Loucy (cell line): ENCODE results near the gene YIF1B.

ENCODE experiments used
- H2AFZ ChIP-seq: fragments of 200-600 bp; sonication (generic); 2 replicates; pipeline ENCODE4 v1.6.0; 2016; ENCODE audit warnings: antibody characterized with exemption, mild to moderate bottlenecking, low read length, moderate library complexity
- H3F3A ChIP-seq: fragments of 200-600 bp; 2 replicates; pipeline ENCODE4 v1.6.0; 2016; ENCODE audit warnings: antibody characterized with exemption, low read depth, mild to moderate bottlenecking
- H3K27me3 ChIP-seq: fragments of 200-600 bp; sonication (generic); 2 replicates; pipeline ENCODE4 v1.6.1; 2014; ENCODE audit warnings: low read length, mild to moderate bottlenecking; ENCODE audit not compliant: insufficient read depth, poor library complexity, severe bottlenecking
- H3K36me3 ChIP-seq: fragments of 200-600 bp; sonication (generic); 2 replicates; pipeline ENCODE4 v1.6.1; 2016; ENCODE audit warnings: low read length; ENCODE audit not compliant: insufficient read depth
- H3K4me1 ChIP-seq: fragments of 200-600 bp; sonication (generic); 2 replicates; pipeline ENCODE4 v1.5.1; 2014; ENCODE audit warnings: low read length, mild to moderate bottlenecking; ENCODE audit not compliant: insufficient read depth, poor library complexity, severe bottlenecking
- H3K4me2 ChIP-seq: fragments of 200-600 bp; sonication (generic); 2 replicates; pipeline ENCODE4 v1.6.0; 2014; ENCODE audit warnings: antibody characterized with exemption, low read length, low read depth, mild to moderate bottlenecking; ENCODE audit not compliant: poor library complexity, severe bottlenecking
- H3K4me3 ChIP-seq: fragments of 200-600 bp; sonication (generic); 2 replicates; pipeline ENCODE4 v1.5.1; 2014; ENCODE audit warnings: low read length, mild to moderate bottlenecking, mixed read lengths; ENCODE audit not compliant: poor library complexity, severe bottlenecking
- H3K79me2 ChIP-seq: fragments of 200-600 bp; sonication (generic); 2 replicates; pipeline ENCODE4 v1.6.1; 2014; ENCODE audit warnings: low read length; ENCODE audit not compliant: insufficient read depth
- H3K9ac ChIP-seq: fragments of 200-600 bp; sonication (generic); 2 replicates; pipeline ENCODE4 v1.6.0; 2014; ENCODE audit warnings: mild to moderate bottlenecking, low read depth, low read length, moderate library complexity; ENCODE audit not compliant: poor library complexity, severe bottlenecking
- H3K9me2 ChIP-seq: fragments of 200-600 bp; sonication (generic); replicated peaks from 2 replicates; pipeline ENCODE4 v1.6.1; 2016; ENCODE audit warnings: low read depth, low read length, mixed read lengths
- H3K9me3 ChIP-seq: fragments of 200-600 bp; sonication (generic); 2 replicates; pipeline ENCODE4 v1.6.1; 2014; ENCODE audit warnings: mild to moderate bottlenecking, antibody characterized with exemption, low read length, low read depth; ENCODE audit not compliant: insufficient read depth
- H4K20me1 ChIP-seq: fragments of 200-600 bp; sonication (generic); 2 replicates; pipeline ENCODE4 v1.6.0; 2014; ENCODE audit warnings: antibody characterized with exemption, low read length, mild to moderate bottlenecking; ENCODE audit not compliant: insufficient read depth, poor library complexity, severe bottlenecking
- CTCF ChIP-seq: fragments of 200-600 bp; sonication (generic); conservative IDR thresholded peaks from 2 replicates; pipeline ENCODE4 v1.5.1; 2014; ENCODE audit warnings: mild to moderate bottlenecking, antibody characterized with exemption, low read length
- EZH2phosphoT487 ChIP-seq: fragments of 200-600 bp; IDR thresholded peaks from 2 replicates; pipeline ENCODE4 v1.6.1; 2018; ENCODE audit warnings: antibody characterized with exemption, mild to moderate bottlenecking, moderate library complexity, borderline replicate concordance

Gene YIF1B

GRCh38 chr19:38352611-38353010, 36.9 kb upstream of the YIF1B start:
- no peaks in the 10 kb centered on the region for H3K27me3 ChIP-seq
- H2AFZ ChIP-seq: no peak overlapping the region
- H4K20me1 ChIP-seq: no peaks in the 10 kb centered on the region
- TF ChIP-seq CTCF (no peak), EZH2phosphoT487 (no peak)
- no peak overlapping the region for H3K4me3 ChIP-seq
- H3K36me3 ChIP-seq: no peaks in the 10 kb centered on the region
- no peaks in the 10 kb centered on the region for H3K9me2 ChIP-seq
- no peaks in the 10 kb centered on the region for H3K9me3 ChIP-seq
- no peaks in the 10 kb centered on the region for H3K79me2 ChIP-seq
- no peaks in the 10 kb centered on the region for H3F3A ChIP-seq
- H3K9ac ChIP-seq: no peak overlapping the region
- H3K4me2 ChIP-seq: no peak overlapping the region
- no peaks in the 10 kb centered on the region for H3K4me1 ChIP-seq

- no peak overlapping the region for H2AFZ ChIP-seq
- no peaks in the 10 kb centered on the region for H4K20me1 ChIP-seq
- H3K27me3 ChIP-seq: no peaks in the 10 kb centered on the region
- H3K9ac ChIP-seq: no peak overlapping the region
- H3K36me3 ChIP-seq: no peaks in the 10 kb centered on the region
- H3F3A ChIP-seq: no peaks in the 10 kb centered on the region
- H3K9me3 ChIP-seq: no peaks in the 10 kb centered on the region
- H3K4me1 ChIP-seq: no peaks in the 10 kb centered on the region
- no peaks in the 10 kb centered on the region for H3K9me2 ChIP-seq
- H3K79me2 ChIP-seq: no peaks in the 10 kb centered on the region
- H3K4me2 ChIP-seq: no peak overlapping the region
- H3K4me3 ChIP-seq: no peak overlapping the region
- TF ChIP-seq EZH2phosphoT487 (no peak), CTCF (no peak)
Observed at GRCh38 chr19:38351865-38352395, 36.2 kb upstream of the YIF1B start.

GRCh38 chr19:38350883-38351282, 35.1 kb upstream of the YIF1B start:
- no peaks in the 10 kb centered on the region for H3K36me3 ChIP-seq
- H2AFZ ChIP-seq: no peak overlapping the region
- H3K79me2 ChIP-seq: no peaks in the 10 kb centered on the region
- H3K9me2 ChIP-seq: no peaks in the 10 kb centered on the region
- H3K4me1 ChIP-seq: no peaks in the 10 kb centered on the region
- no peak overlapping the region for H3K4me3 ChIP-seq
- H3K4me2 ChIP-seq: no peak overlapping the region
- no peaks in the 10 kb centered on the region for H3F3A ChIP-seq
- H3K9me3 ChIP-seq: no peaks in the 10 kb centered on the region
- H3K27me3 ChIP-seq: no peaks in the 10 kb centered on the region
- no peak overlapping the region for H3K9ac ChIP-seq
- H4K20me1 ChIP-seq: no peaks in the 10 kb centered on the region
- TF ChIP-seq CTCF: no peak
- no peak for TF ChIP-seq EZH2phosphoT487
